DMS53 treated with DMSO at 0.1 percent for 48 hours (cell line): ENCODE data around the gene MTHFD1L.

Experiments
- DNase-seq: peaks from one replicate; lab custom pipeline; 2025; ENCODE audit not compliant: unreplicated experiment; lab: John Stamatoyannopoulos, UW

The MTHFD1L gene

GRCh38 chr6:150932996-150933395 lies 67.5 kb downstream of the MTHFD1L start:
- no peak for DNase-seq

DNA sequence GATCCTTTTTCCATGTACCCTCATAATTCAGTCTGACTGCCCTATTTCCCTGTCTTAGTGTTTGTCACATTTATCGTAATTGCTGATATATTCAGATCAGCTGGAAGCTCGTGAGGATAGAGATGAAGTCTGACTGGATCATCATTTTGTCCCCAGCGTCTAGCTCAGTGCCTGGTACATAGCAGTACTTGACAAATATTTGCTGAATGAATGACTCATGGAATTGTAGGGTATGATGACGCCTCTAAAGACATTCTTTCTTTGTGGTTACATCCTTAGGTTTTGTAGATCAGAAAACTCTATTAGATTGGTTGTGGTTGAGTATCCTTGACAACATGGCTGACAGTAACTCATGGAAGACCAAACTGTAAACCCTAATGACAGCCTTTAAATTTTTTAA lies 68.9 kb downstream of the MTHFD1L start:
- DNase-seq: no peak

GRCh38 chr6:150936021-150936555 lies 70.6 kb downstream of the MTHFD1L start:
- DNase-seq: no peak

GRCh38 chr6:150937132-150937906 lies 71.8 kb downstream of the MTHFD1L start:
- no peak for DNase-seq

DNA sequence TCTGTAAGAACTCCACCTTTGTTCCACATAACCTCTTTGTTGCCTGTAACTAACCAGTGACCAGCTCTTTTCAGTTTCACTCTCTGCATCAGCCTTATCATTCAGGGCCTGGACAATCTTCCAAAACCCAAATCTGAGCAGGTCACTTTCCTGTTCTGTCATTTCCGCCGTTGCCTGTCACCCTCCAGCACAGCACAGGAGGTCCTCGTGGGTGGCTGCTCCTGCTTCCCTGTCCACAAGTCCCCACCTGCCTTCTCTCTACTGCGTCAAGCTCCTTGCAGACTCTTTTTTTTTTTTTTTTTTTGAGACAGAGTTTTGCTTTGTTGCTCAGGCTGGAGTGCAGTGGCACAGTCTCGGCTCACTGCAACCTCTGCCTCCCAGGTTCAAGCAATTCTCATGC lies 73.9 kb downstream of the MTHFD1L start:
- no peak for DNase-seq

DNA sequence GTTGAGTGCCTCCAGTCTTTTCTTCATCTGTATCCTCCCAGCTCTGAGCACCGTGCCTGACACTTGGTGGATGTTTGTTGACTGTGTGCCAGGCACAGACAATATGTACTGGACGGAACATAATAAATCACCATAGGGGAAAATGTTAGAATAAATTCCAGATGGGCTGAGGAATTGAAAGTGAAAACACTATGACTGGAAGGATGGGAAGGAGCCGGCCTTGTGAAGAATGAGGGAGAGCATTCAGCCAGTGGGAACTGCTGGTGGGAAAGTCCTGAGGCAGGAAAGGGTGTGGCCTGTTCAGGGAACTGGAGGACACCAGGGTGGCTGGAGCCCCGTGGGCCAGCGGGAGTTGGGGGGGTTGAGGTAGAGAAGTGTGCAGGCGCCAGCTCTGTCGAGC lies 75.4 kb downstream of the MTHFD1L start:
- no peak for DNase-seq

DNA sequence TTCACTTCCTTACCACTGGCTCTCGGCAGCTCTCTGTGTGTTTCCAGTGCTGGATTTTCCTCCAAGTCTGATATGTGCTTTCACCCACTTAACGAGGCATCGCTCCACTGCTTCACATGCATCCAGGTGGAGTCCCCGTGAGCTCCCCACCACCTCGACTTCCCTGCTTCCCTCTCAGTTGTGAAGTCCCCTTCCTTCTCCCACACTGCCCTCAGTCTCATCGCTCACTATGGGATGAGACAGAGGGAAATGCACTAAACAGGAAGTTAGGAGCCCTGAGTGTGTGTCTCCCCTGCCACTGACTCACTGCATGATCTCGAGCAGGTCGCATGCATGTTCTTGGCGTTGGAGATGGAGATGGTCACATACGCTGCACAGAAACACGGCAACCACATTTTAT lies 84.0 kb downstream of the MTHFD1L start:
- no peak for DNase-seq

- no peak for DNase-seq
Measured at GRCh38 chr6:150953851-150954250, 88.3 kb downstream of the MTHFD1L start.

GRCh38 chr6:150959166-150959565 lies 93.7 kb downstream of the MTHFD1L start:
- DNase-seq: no peak

- no peak for DNase-seq
Measured at GRCh38 chr6:150962436-150962835, 96.9 kb downstream of the MTHFD1L start.

DNA sequence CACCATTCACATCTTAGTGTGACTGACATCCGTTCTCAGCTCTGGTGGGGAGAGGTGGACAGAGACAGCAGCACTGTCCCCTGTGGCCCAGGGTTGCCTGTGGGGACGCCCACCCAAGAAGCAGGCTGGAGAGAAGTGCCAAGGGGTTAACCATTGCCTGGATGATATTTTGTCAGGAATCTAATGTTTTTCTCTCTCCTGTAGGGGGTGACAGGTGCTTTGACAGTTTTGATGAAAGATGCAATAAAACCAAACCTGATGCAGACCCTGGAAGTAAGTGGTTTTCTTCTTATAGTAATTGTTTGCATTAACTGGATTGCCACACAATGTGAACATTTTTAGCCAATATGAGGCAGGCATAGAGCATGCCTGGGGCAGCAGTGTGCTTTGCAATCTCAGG lies 99.3 kb downstream of the MTHFD1L start:
- DNase-seq: no peak

DNA sequence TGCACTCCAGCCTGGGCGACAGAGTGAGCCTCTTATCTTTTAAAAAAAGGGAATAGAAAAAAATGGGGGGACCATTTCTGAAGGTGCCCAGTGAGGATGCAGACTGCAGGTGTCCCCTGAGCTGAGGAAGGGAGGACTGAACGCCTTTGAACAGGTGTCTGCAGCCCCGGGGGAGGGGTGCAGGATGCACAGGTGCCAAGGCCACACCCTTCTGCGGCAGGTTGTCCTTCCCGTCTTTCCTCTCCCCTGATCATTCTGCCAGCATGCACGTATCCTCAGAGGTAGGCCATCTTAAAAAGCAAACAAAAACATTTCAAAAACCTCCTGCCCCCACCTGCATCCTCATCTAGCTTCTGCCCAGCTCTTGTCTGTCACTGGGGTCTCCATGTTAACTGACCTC lies 101.3 kb downstream of the MTHFD1L start:
- DNase-seq: no peak

GRCh38 chr6:150967381-150967780 lies 101.9 kb downstream of the MTHFD1L start:
- no peak for DNase-seq

- no peak for DNase-seq
Measured at GRCh38 chr6:150967910-150968309, 102.4 kb downstream of the MTHFD1L start.

GRCh38 chr6:150969901-150970300 lies 104.4 kb downstream of the MTHFD1L start:
- DNase-seq: no peak

- DNase-seq: no peak
Measured at GRCh38 chr6:150971219-150971618, 105.7 kb downstream of the MTHFD1L start.

DNA sequence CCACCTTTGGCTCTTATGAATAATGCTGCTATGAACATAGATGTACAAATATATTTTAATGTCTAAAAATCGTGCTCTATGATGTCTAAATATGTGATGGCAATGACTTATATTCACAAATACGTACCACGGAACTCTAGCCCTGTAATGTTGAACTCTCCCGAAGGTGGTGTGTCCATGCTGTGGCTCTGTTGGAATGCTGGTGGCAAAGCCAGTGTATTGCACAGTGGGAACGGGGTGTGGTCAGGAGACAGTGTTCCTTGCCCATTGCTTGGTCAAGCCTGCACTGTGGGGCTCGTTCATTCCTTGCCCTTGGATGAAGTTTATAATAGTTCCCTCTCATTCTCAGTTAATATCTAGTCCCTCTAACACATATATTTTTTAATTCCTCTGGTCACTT lies 109.6 kb downstream of the MTHFD1L start:
- no peak for DNase-seq

- DNase-seq: no peak
Measured at GRCh38 chr6:150977281-150977680, 111.8 kb downstream of the MTHFD1L start.

- no peak for DNase-seq
Measured at GRCh38 chr6:150978624-150979023, 113.1 kb downstream of the MTHFD1L start.

GRCh38 chr6:150979826-150980350 lies 114.4 kb downstream of the MTHFD1L start:
- DNase-seq: no peak

- no peak for DNase-seq
Measured at GRCh38 chr6:150981095-150981494, 115.6 kb downstream of the MTHFD1L start.

- no peak for DNase-seq
Measured at GRCh38 chr6:150981669-150982068, 116.2 kb downstream of the MTHFD1L start.

- no peak for DNase-seq
Measured at GRCh38 chr6:150987371-150987828, 121.9 kb downstream of the MTHFD1L start.
